H1 (cell line): Measurements from ENCODE around the gene SLC9A4. TPM values are rescaled to one million over a fixed set of nuclear protein-coding genes. Genes with fewer than 3 reads are reported as not detected.

Experiments
- CTCF ChIA-PET: fragments of 300-600 bp; sonication (Branson Sonifier 250); formaldehyde crosslinking; loops from one replicate; lab custom pipeline; 2021; ENCODE audit not compliant: partially characterized antibody; lab: Charles Lee
- POLR2A ChIA-PET: fragments of 300-600 bp; sonication (Branson Sonifier 250); formaldehyde crosslinking; loops from one replicate; lab custom pipeline; 2021; ENCODE audit warnings: inconsistent platforms; ENCODE audit not compliant: partially characterized antibody; lab: Charles Lee
- DNase-seq, 2 experiments: peaks; one replicate each; pipeline versions ENCODE4 v3.0.0 to v3.0.0-alpha.2; 2010 to 2022; ENCODE audit warnings: low spot score in 2 of 2, low read depth in 1 of 2, mixed read lengths in 1 of 2
- FAIRE-seq: peaks from 2 replicates; lab custom pipeline; 2011; peaks lifted over from hg19 to GRCh38; lab: Jason Lieb, UNC
- H2AFZ ChIP-seq: 2 replicates; pipeline ENCODE4 v1.8.1; 2012; ENCODE audit warnings: low read length, inconsistent platforms
- H2AK5ac ChIP-seq: 2 replicates; pipeline ENCODE4 v1.6.1; 2013; ENCODE audit warnings: low read depth, low read length
- H2BK120ac ChIP-seq: replicated peaks from 2 replicates; pipeline ENCODE3; 2013; ENCODE audit warnings: low read depth, low read length, inconsistent platforms
- H2BK12ac ChIP-seq: 2 replicates; pipeline ENCODE4 v1.6.1; 2013; ENCODE audit warnings: low read depth, low read length
- H2BK15ac ChIP-seq: 2 replicates; pipeline ENCODE4 v1.6.1; 2013; ENCODE audit warnings: low read length
- H2BK20ac ChIP-seq: 2 replicates; pipeline ENCODE4 v1.6.1; 2013; ENCODE audit warnings: low read length
- H2BK5ac ChIP-seq: 2 replicates; pipeline ENCODE4 v1.6.1; 2013; ENCODE audit warnings: low read depth, low read length
- H3K14ac ChIP-seq: 2 replicates; pipeline ENCODE4 v1.6.1; 2013; ENCODE audit warnings: inconsistent platforms; ENCODE audit not compliant: insufficient read length
- H3K18ac ChIP-seq: 2 replicates; pipeline ENCODE4 v1.6.1; 2013; ENCODE audit warnings: low read length; ENCODE audit errors: extremely low read depth
- H3K23ac ChIP-seq: 2 replicates; pipeline ENCODE4 v1.6.1; 2013; ENCODE audit warnings: inconsistent platforms; ENCODE audit not compliant: insufficient read length
- H3K23me2 ChIP-seq: 2 replicates; pipeline ENCODE4 v1.6.1; 2013; ENCODE audit warnings: low read depth, low read length
- H3K27ac ChIP-seq: 2 replicates; pipeline ENCODE4 v1.6.1; 2011; ENCODE audit warnings: low read depth, low read length, inconsistent platforms
- H3K27me3 ChIP-seq, 4 experiments: replicated peaks in 1 of 4; 1 replicate in 1 of 4; 2 replicates in 3 of 4; pipeline versions ENCODE4 v1.6.1 to v1.8.1; 2011 to 2013; ENCODE audit warnings: low read length in 3 of 4, mild to moderate bottlenecking in 3 of 4, inconsistent platforms in 2 of 4, mixed read lengths in 2 of 4, moderate library complexity in 1 of 4; ENCODE audit not compliant: control insufficient read depth in 3 of 4, insufficient read depth in 3 of 4; ENCODE audit errors: extremely low read depth in 1 of 4
- H3K36me3 ChIP-seq, 4 experiments: 2 replicates each; pipeline versions ENCODE4 v1.6.1 to v1.8.1; 2011 to 2013; ENCODE audit warnings: mild to moderate bottlenecking in 4 of 4, low read length in 3 of 4, moderate library complexity in 2 of 4, control low read depth in 1 of 4, inconsistent platforms in 1 of 4; ENCODE audit not compliant: insufficient read depth in 4 of 4, control insufficient read depth in 2 of 4
- H3K4ac ChIP-seq: replicated peaks from 2 replicates; pipeline ENCODE3; 2013; ENCODE audit warnings: low read length, low read depth, mixed read lengths, inconsistent platforms; ENCODE audit not compliant: insufficient read length
- H3K4me1 ChIP-seq, 4 experiments: replicated peaks in 1 of 4; 1 replicate in 1 of 4; 2 replicates in 3 of 4; pipeline versions ENCODE4 v1.6.1 to v1.8.1; 2011 to 2013; ENCODE audit warnings: low read length in 3 of 4, inconsistent platforms in 2 of 4, mixed read lengths in 1 of 4; ENCODE audit not compliant: insufficient read depth in 4 of 4, control insufficient read depth in 3 of 4
- H3K4me2 ChIP-seq, 2 experiments: 2 replicates each; pipeline versions ENCODE4 v1.6.1 to v1.8.1; 2011 to 2013; ENCODE audit warnings: low read depth in 2 of 2, low read length in 2 of 2, control low read depth in 1 of 2, inconsistent platforms in 1 of 2, mild to moderate bottlenecking in 1 of 2; ENCODE audit not compliant: insufficient read depth in 1 of 2
- H3K4me3 ChIP-seq, 4 experiments: fragments of 200-600, 300-600 bp in 1 of 4; sonication (generic), shearing (Covaris generic), sonication (Bioruptor Twin) in 1 of 4; 2 replicates each; pipeline versions ENCODE4 v1.5.1 to v1.8.1; 2011 to 2016; ENCODE audit warnings: low read length in 4 of 4, low read depth in 3 of 4, control low read depth in 2 of 4, inconsistent platforms in 2 of 4, mild to moderate bottlenecking in 2 of 4, mixed read lengths in 1 of 4, moderate library complexity in 1 of 4; ENCODE audit not compliant: insufficient read depth in 2 of 4; ENCODE audit errors: extremely low read depth in 1 of 4
- H3K56ac ChIP-seq: replicated peaks from 2 replicates; pipeline ENCODE3; 2013; ENCODE audit warnings: low read depth, mild to moderate bottlenecking, mixed read lengths, low read length, inconsistent platforms; ENCODE audit not compliant: insufficient read length
- H3K79me1 ChIP-seq: 2 replicates; pipeline ENCODE4 v1.6.1; 2013; ENCODE audit warnings: low read depth, low read length, control low read depth
- H3K79me2 ChIP-seq, 2 experiments: 2 replicates each; pipeline versions ENCODE4 v1.6.1 to v1.8.1; 2012 to 2013; ENCODE audit warnings: low read length in 2 of 2, mild to moderate bottlenecking in 2 of 2, inconsistent platforms in 1 of 2; ENCODE audit not compliant: insufficient read depth in 2 of 2, control insufficient read depth in 1 of 2
- H3K9ac ChIP-seq, 4 experiments: replicated peaks in 1 of 4; 1 replicate in 1 of 4; 2 replicates in 3 of 4; pipeline versions ENCODE4 v1.6.1 to v1.8.1; 2011 to 2013; ENCODE audit warnings: low read depth in 3 of 4, low read length in 3 of 4, control low read depth in 2 of 4, mild to moderate bottlenecking in 2 of 4, moderate library complexity in 2 of 4, inconsistent platforms in 1 of 4; ENCODE audit errors: extremely low read depth in 1 of 4
- H3K9me3 ChIP-seq, 2 experiments: 2 replicates each; pipeline versions ENCODE4 v1.6.1 to v1.8.1; 2012 to 2013; ENCODE audit warnings: mild to moderate bottlenecking in 2 of 2, moderate library complexity in 2 of 2, control low read depth in 1 of 2, inconsistent platforms in 1 of 2, low read depth in 1 of 2, low read length in 1 of 2, mixed read lengths in 1 of 2; ENCODE audit not compliant: insufficient read depth in 2 of 2
- H4K20me1 ChIP-seq, 2 experiments: replicated peaks in 1 of 2; 2 replicates each; pipeline versions ENCODE3 to v1.8.1; 2011 to 2013; ENCODE audit warnings: inconsistent platforms in 2 of 2, low read length in 2 of 2, mild to moderate bottlenecking in 1 of 2; ENCODE audit not compliant: insufficient read depth in 2 of 2, control insufficient read depth in 1 of 2
- H4K5ac ChIP-seq: 2 replicates; pipeline ENCODE4 v1.6.1; 2013; ENCODE audit warnings: low read length, low read depth, mixed read lengths, inconsistent platforms; ENCODE audit not compliant: insufficient read length
- H4K8ac ChIP-seq: 2 replicates; pipeline ENCODE4 v1.8.0; 2013; ENCODE audit warnings: mild to moderate bottlenecking, moderate library complexity, low read length, inconsistent platforms; ENCODE audit not compliant: insufficient read depth; ENCODE audit errors: extremely low read depth
- H4K91ac ChIP-seq: replicated peaks from 2 replicates; pipeline ENCODE3; 2013; ENCODE audit warnings: low read length, mixed read lengths, inconsistent platforms; ENCODE audit not compliant: insufficient read length
- BACH1 ChIP-seq: IDR thresholded peaks from 2 replicates; pipeline ENCODE4 v1.6.1; 2012; ENCODE audit warnings: low read length, improper control_type of control experiment
- BCL11A ChIP-seq, 2 experiments: IDR thresholded peaks; one replicate each; pipeline ENCODE4 v1.6.1; 2011; ENCODE audit warnings: low read depth in 2 of 2, low read length in 2 of 2, mild to moderate bottlenecking in 2 of 2
- CBX8 ChIP-seq: fragments of 300-800, 300-1000 bp; sonication (generic); IDR thresholded peaks from 2 replicates; pipeline ENCODE4 v1.7.1; 2016; ENCODE audit warnings: low read depth, low read length, borderline replicate concordance
- JUND ChIP-seq: IDR thresholded peaks from 2 replicates; pipeline ENCODE4 v1.6.1; 2011; ENCODE audit warnings: mild to moderate bottlenecking, improper control_type of control experiment, low read length
- KDM1A ChIP-seq: fragments of 200-600, 300-600 bp; sonication (generic); IDR thresholded peaks from 2 replicates; pipeline ENCODE4 v1.7.1; 2016; ENCODE audit warnings: mild to moderate bottlenecking, low read length, borderline replicate concordance
- PHF8 ChIP-seq: fragments of 200-600 bp; sonication (generic); conservative IDR thresholded peaks from 2 replicates; pipeline ENCODE4 v1.7.1; 2012; ENCODE audit warnings: low read depth, mild to moderate bottlenecking, inconsistent platforms, low read length, moderate library complexity
- POLR2A ChIP-seq, 2 experiments: IDR thresholded peaks; 1 replicate in 1 of 2; 2 replicates in 1 of 2; pipeline ENCODE4 v1.6.1; 2011; ENCODE audit warnings: low read depth in 2 of 2, low read length in 2 of 2, mild to moderate bottlenecking in 2 of 2; ENCODE audit errors: control extremely low read depth in 1 of 2
- POU5F1 ChIP-seq: IDR thresholded peaks from 2 replicates; pipeline ENCODE4 v1.6.1; 2011; ENCODE audit warnings: low read depth, mild to moderate bottlenecking, low read length, moderate library complexity
- SIX5 ChIP-seq: IDR thresholded peaks from 2 replicates; pipeline ENCODE4 v1.6.1; 2011; ENCODE audit warnings: mild to moderate bottlenecking, low read depth, low read length
- SP1 ChIP-seq: IDR thresholded peaks from 2 replicates; pipeline ENCODE4 v1.6.1; 2011; ENCODE audit warnings: low read depth, low read length
- SP2 ChIP-seq: IDR thresholded peaks from 2 replicates; pipeline ENCODE4 v1.6.1; 2012; ENCODE audit warnings: mild to moderate bottlenecking, low read length, inconsistent platforms
- SP4 ChIP-seq: IDR thresholded peaks from 2 replicates; pipeline ENCODE4 v1.6.1; 2012; ENCODE audit warnings: low read length, inconsistent platforms
- SUZ12 ChIP-seq: fragments of 200-600 bp; sonication (generic); IDR thresholded peaks from 2 replicates; pipeline ENCODE4 v1.6.1; 2012; ENCODE audit warnings: mild to moderate bottlenecking, inconsistent platforms, low read length, moderate library complexity, mixed read lengths
- TCF12 ChIP-seq: IDR thresholded peaks from 2 replicates; pipeline ENCODE4 v1.6.1; 2011; ENCODE audit warnings: low read depth, mild to moderate bottlenecking, low read length
- YY1 ChIP-seq: IDR thresholded peaks from 2 replicates; pipeline ENCODE4 v1.6.1; 2011; ENCODE audit warnings: low read depth, mild to moderate bottlenecking, low read length
- WGBS, 2 experiments: shearing (Covaris generic) in 1 of 2; methylation state at CpG; one replicate each; pipeline versions ENCODE4 v1.1.6 to v1.1.7; 2013 to 2015; ENCODE audit warnings: low lambda C conversion rate in 2 of 2, mixed read lengths in 2 of 2, inconsistent platforms in 1 of 2, low coverage in 1 of 2, missing lambda C conversion rate in 1 of 2; ENCODE audit not compliant: insufficient replicate concordance in 2 of 2, insufficient coverage in 1 of 2, insufficient read length in 1 of 2; ENCODE audit errors: extremely low coverage in 1 of 2, missing lambda C conversion rate in 1 of 2; 5-methylcytosine and 5-hydroxymethylcytosine counted together
- polyA plus RNA-seq, 7 experiments: library from polyadenylated mRNA; depleted of rRNA in 3 of 7; stranded (reverse) in 5 of 7; unstranded in 2 of 7; fragments of >200 nt in 5 of 7; fragments of 200-250 nt in 2 of 7; gene quantifications; 1 replicate in 5 of 7; 2 replicates in 1 of 7; 4 replicates in 1 of 7; pipeline versions ENCODE4 v1.2.1 to v1.2.3, GENCODE V29; 2011 to 2013; ENCODE audit warnings: missing spikeins in 2 of 7, mixed read lengths in 2 of 7
- total RNA-seq: library from RNA; stranded (reverse); fragmentation: NEBNext Ultra II Directional; extraction: Animal tissue kit (Norgen Biotek cat#: 25700); gene quantifications from 2 replicates; pipeline ENCODE4 v1.2.1, GENCODE V29; 2021

Gene SLC9A4
- total and polyA plus RNA-seq, 2 of the 8 experiments (the other 6 are each of a cell fraction or from before 2014, with no cell fraction given): not detected

GRCh38 chr2:102460467-102460866 lies 12.6 kb upstream of the SLC9A4 start:
- no peak overlapping the region for H3K4ac ChIP-seq
- H3K23me2 ChIP-seq: no peaks in the 10 kb centered on the region
- no peak overlapping the region for H3K4me3 ChIP-seq
- H4K5ac ChIP-seq: no peak overlapping the region
- FAIRE-seq (no peak), DNase-seq (no peak)
- H2BK120ac ChIP-seq: no peak overlapping the region
- no peak overlapping the region for H3K27ac ChIP-seq
- CTCF ChIA-PET: interaction anchor here (0.9 to 1.6 kb wide), 6 partner anchors 11 to 135 kb away, joined by 3 to 8 read pairs (median 4); partner anchors contain the start of gene SLC9A4
- WGBS, 2 experiments: 93% methylated on average over 1 of the region's 1 CpG; no CpG with 5 or more reads in 1 of the 2 experiments
- H3K9me3 ChIP-seq: no peaks in the 10 kb centered on the region; a peak in 1 of 4 replicates
- no peak overlapping the region for H2AFZ ChIP-seq
- no peak overlapping the region for H2BK12ac ChIP-seq
- no peak overlapping the region for H3K9ac ChIP-seq
- H3K79me1 ChIP-seq: no peaks in the 10 kb centered on the region
- H3K36me3 ChIP-seq: no peaks in the 10 kb centered on the region; a peak in 1 of 8 replicates
- H3K27me3 ChIP-seq: no peaks in the 10 kb centered on the region
- no peak overlapping the region for H2BK5ac ChIP-seq
- no peaks in the 10 kb centered on the region for H3K79me2 ChIP-seq
- no peak overlapping the region for H3K14ac ChIP-seq
- H4K20me1 ChIP-seq: no peaks in the 10 kb centered on the region
- H4K8ac ChIP-seq: no peak overlapping the region
- H3K4me1 ChIP-seq: no peaks in the 10 kb centered on the region
- no peak overlapping the region for H3K56ac ChIP-seq
- POLR2A ChIA-PET: no interaction called here
- H2AK5ac ChIP-seq: no peak overlapping the region
- no peak overlapping the region for H2BK20ac ChIP-seq
- H4K91ac ChIP-seq: no peak overlapping the region
- no peak overlapping the region for H3K4me2 ChIP-seq
- no peak overlapping the region for H3K18ac ChIP-seq
- no peak overlapping the region for H3K23ac ChIP-seq
- H2BK15ac ChIP-seq: no peak overlapping the region
- TF ChIP-seq CBX8 (no peak), SP2 (no peak), SP4 (no peak), BCL11A (IDR thresholded peaks at IDR 0.05; ENCODE audit: low read depth in 2 of 2, low read length in 2 of 2) (no peak), YY1 (no peak), SUZ12 (no peak), SIX5 (no peak), POLR2A (IDR thresholded peaks at IDR 0.05; ENCODE audit: control extremely low read depth in 1 of 2, low read depth in 2 of 2, low read length in 2 of 2) (no peak), JUND (no peak), KDM1A (no peak), POU5F1 (no peak), TCF12 (no peak), SP1 (no peak), BACH1 (no peak), PHF8 (no peak)
